Measurements from ENCODE around the gene NXPH4.

The NXPH4 gene

GRCh38 chr12:57207731-57208630 lies 8.6 kb upstream of the NXPH4 start:
- no peak for FAIRE-seq
- no peak for DNase-seq (ENCODE audit: insufficient read length, low spot score)
- no peak for TF ChIP-seq CTCF (IDR thresholded peaks at IDR 0.05; ENCODE audit: insufficient read depth, missing control alignments)

- FAIRE-seq (no peak), DNase-seq (ENCODE audit: insufficient read length, low spot score) (no peak)
- no peak for TF ChIP-seq CTCF (IDR thresholded peaks at IDR 0.05; ENCODE audit: insufficient read depth, missing control alignments)
Observed at GRCh38 chr12:57208631-57209282, 7.8 kb upstream of the NXPH4 start.

- FAIRE-seq = no peak
- no peak for DNase-seq (ENCODE audit: insufficient read length, low spot score)
- TF ChIP-seq CTCF (IDR thresholded peaks at IDR 0.05; ENCODE audit: insufficient read depth, missing control alignments) = no peak
Observed at GRCh38 chr12:57209916-57210315, 6.7 kb upstream of the NXPH4 start.

GRCh38 chr12:57210461-57210860 lies 6.1 kb upstream of the NXPH4 start:
- no peak for TF ChIP-seq CTCF (IDR thresholded peaks at IDR 0.05; ENCODE audit: insufficient read depth, missing control alignments)
- FAIRE-seq (no peak), DNase-seq (ENCODE audit: insufficient read length, low spot score) (no peak)

GRCh38 chr12:57210926-57211692 lies 5.5 kb upstream of the NXPH4 start:
- DNase-seq (ENCODE audit: insufficient read length, low spot score) = no peak
- TF ChIP-seq CTCF (IDR thresholded peaks at IDR 0.05; ENCODE audit: insufficient read depth, missing control alignments) = no peak
- FAIRE-seq = no peak

- FAIRE-seq (no peak), DNase-seq (ENCODE audit: insufficient read length, low spot score) (no peak)
- TF ChIP-seq CTCF (IDR thresholded peaks at IDR 0.05; ENCODE audit: insufficient read depth, missing control alignments) = no peak
Observed at GRCh38 chr12:57211791-57212700, 4.5 kb upstream of the NXPH4 start.
